GM12891 (cell line): Measurements from ENCODE around the gene FEN1.

Experiments
- DNase-seq: peaks from one replicate; pipeline ENCODE4 v3.0.0; 2011; ENCODE audit warnings: low spot score; ENCODE audit not compliant: insufficient read length
- FAIRE-seq: peaks from 2 replicates; lab custom pipeline; 2011; peaks lifted over from hg19 to GRCh38; lab: Jason Lieb, UNC
- PAX5 ChIP-seq: IDR thresholded peaks from 2 replicates; pipeline ENCODE4 v1.6.1; 2011; ENCODE audit warnings: low read length, moderate library complexity, mild to moderate bottlenecking; ENCODE audit not compliant: insufficient read depth, severe bottlenecking
- POLR2A ChIP-seq: IDR thresholded peaks from 2 replicates; pipeline ENCODE4 v1.6.1; 2011; ENCODE audit warnings: low read depth, low read length, control low read depth
- POLR2AphosphoS5 ChIP-seq: IDR thresholded peaks from 2 replicates; pipeline ENCODE4 v1.6.1; 2011; ENCODE audit warnings: low read depth, low read length, control low read depth
- POU2F2 ChIP-seq: IDR thresholded peaks from 2 replicates; pipeline ENCODE4 v1.6.1; 2011; ENCODE audit warnings: low read depth, mild to moderate bottlenecking, control low read depth, low read length, moderate library complexity
- SPI1 ChIP-seq: IDR thresholded peaks from 2 replicates; pipeline ENCODE4 v1.6.1; 2011; ENCODE audit warnings: low read depth, low read length, control low read depth
- TAF1 ChIP-seq: IDR thresholded peaks from 2 replicates; pipeline ENCODE4 v1.6.1; 2011; ENCODE audit warnings: low read depth, low read length, control low read depth

FEN1 gene

DNA sequence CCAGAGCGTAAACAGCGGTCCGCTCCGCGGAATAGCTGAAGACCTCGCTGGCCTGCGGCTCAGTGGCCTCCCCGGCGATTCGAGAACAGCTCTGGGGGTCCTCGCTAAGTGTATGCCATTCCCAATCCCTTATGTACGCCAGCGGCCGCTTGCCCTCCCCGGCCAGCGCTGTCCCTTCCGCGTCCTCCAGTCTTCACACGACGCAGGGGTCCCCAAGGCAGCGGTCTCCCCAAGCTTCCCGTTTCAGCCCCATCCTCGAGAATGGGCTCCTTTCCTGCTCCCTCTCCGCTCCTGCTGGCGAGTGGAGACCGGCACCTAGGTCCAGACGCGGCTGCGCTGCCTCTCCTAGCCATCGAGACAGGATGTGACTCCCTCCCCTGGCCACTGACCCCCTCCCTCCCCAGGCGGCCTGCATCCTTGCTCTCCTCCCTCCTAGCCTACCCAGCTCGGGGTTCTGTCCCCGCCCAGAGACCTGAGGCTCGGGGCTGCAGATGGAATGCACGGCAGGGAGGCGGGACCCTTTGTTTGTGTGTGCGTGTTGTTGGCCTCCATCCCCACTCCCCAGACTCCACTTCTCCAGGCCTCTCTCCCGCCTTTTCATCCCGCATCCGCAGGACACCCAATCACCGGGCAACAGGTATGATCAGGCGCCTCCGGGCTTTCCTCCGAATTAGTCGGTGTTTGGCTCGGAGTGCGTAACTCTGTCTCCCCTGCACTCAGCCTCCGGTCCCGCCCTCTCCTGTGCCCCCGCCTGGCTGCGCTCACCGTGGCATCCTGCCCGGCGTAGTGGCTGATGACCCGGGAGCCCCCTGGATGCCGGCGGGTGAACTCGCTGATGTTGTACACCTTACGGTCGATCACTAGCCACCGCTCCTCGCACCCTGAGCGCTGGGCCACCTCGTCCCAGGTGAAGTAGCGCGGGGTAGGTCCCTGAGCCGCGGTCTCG is 23.4 kb downstream of the FEN1 start:
- no peak for TF ChIP-seq PAX5
- no peak for TF ChIP-seq SPI1
- TF ChIP-seq POLR2AphosphoS5, result no peak
- TF ChIP-seq POLR2A, result no peak
- TF ChIP-seq TAF1, result no peak
- TF ChIP-seq POU2F2, result no peak
- DNase-seq (peak; percentile 61), FAIRE-seq (no peak)

DNA sequence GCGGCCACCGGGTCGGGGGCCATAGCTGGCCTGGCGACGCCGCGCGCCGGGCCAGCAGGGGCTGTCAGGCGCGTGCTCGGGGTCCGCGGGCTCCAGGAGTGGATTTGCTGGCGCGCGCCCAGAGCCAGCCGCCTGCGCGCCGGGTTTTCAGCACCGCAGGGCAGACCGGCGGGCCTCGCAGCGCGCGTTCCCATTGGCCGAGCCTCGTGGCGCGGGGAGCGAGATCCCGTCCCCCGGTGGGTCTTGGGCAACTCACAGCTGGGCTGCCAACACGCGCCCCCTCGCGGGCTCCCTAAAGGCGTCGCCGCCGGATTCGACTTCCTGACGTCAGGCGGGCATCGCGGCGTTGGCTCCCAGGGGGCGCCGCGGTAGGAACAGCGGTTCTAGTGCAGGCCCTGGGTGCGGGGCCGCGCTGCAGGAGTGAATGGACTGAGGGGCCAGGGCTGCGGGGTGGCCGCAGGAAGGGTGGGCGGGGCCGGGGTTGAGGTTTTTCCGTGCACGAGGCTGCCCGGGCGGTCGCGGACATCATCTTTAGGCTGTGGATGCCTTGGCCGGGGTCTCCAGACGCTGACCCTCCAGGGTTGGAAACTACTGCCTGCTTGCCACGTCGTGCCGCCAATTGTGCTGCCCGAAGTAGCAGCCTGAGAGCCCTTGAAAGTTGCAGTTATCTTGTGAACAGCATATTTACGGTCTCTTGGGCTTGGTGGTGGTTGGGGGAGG is 24.2 kb downstream of the FEN1 start, which contains the start of gene FADS1:
TSS of gene FADS1 (minus strand) at position 268 of the 720 bp plus-strand sequence. CDS start at position 194, 74 bp downstream.
- peak; percentile 16 for FAIRE-seq
- DNase-seq, result peak; percentile 84
- no peak for TF ChIP-seq POLR2AphosphoS5
- no peak for TF ChIP-seq PAX5
- TF ChIP-seq SPI1, result no peak
- no peak for TF ChIP-seq POU2F2
- no peak for TF ChIP-seq TAF1
- TF ChIP-seq POLR2A, result no peak

DNA sequence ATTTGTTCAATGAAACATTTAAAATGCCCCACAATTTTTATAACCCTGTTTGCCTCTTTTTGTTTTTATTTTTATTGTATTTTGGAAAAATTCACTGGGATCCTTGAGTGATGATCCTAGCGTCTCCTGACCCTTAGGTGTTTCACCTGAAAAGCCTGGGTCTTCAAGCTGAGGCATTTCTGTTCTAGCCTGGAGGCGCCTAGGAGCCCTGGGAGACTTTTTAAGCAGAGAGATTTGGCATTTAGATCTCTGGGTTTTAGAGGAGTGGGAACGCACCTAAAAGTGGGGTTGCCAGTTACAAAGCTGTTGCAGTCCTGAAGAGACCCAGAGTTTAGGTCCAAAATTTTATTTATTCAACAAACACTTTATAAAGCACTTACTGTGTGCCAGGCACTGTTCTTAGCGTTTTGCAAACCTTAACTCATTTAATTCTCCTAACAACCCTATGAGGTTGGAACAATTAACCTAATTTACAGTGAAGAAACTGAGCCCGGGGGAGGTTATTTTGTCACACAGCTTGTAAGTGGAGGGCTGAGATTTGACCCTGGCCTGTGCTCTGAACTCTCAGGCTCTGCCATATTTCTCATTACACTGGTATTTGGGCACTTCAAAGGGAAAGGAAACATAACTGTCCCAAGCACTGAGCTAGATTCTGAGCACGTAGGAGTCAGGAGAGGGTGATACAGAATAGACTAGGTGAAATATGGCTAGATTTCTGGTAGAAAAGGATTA is 24.9 kb downstream of the FEN1 start:
- TF ChIP-seq SPI1 (no peak), TAF1 (no peak), POLR2AphosphoS5 (no peak), PAX5 (no peak), POLR2A (no peak), POU2F2 (no peak)
- DNase-seq (no peak), FAIRE-seq (no peak)

DNA sequence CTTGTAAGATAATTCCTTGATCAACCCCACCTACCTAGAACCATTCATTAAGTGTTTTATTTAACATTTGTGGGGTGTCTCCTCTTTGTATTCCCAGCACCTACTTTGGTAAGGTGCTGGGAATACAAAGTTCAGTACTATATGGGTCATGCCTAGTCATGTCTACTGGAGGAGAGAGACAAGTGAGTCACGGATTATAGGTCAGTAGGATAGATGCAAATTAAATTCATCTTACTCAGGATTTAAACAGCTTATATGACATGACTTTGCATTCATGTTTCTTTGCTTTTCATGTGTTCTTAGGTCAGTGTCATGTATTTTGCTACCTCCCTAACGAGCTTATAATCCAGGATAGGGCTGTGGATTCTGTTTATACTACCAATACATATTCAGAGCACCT is 27.5 kb downstream of the FEN1 start:
- TF ChIP-seq PAX5 (no peak), POU2F2 (no peak), SPI1 (no peak), POLR2AphosphoS5 (no peak), POLR2A (no peak), TAF1 (no peak)
- FAIRE-seq (no peak), DNase-seq (no peak)

DNA sequence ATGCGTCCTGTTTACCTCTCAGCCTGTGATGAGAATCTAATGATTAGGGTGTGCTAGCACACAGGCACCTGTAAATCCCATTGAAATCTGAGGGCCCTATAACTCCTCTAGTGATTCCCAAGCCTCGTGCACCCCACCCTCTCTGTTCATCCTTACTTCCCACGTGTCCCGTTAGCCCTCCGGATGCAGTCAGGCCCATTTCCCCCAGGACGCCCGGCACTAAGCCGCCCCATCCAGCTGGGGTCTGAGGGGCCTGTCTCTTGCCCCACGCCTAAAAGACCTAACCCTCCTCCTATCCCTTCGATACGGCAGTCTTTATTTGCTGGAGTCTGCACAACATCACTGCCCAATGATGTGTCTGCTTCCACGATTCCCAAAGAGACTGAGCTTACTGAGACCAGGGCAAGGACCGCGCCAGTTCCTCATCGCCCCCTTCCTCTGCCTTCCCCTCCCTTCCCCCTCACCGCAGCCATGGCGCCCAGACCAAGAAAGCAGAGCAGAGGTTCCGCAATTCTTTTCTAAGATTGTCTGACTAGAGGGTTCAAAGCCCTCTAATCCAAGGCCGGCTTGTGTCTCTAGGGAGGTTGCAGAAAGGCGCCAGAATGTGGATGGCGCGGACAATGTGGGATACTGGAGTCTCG is 34.3 kb downstream of the FEN1 start:
- DNase-seq (peak; percentile 31), FAIRE-seq (no peak)
- TF ChIP-seq POLR2A (no peak; the same call in 1 of the 2 replicates), SPI1 (peak; percentile 43)

DNA sequence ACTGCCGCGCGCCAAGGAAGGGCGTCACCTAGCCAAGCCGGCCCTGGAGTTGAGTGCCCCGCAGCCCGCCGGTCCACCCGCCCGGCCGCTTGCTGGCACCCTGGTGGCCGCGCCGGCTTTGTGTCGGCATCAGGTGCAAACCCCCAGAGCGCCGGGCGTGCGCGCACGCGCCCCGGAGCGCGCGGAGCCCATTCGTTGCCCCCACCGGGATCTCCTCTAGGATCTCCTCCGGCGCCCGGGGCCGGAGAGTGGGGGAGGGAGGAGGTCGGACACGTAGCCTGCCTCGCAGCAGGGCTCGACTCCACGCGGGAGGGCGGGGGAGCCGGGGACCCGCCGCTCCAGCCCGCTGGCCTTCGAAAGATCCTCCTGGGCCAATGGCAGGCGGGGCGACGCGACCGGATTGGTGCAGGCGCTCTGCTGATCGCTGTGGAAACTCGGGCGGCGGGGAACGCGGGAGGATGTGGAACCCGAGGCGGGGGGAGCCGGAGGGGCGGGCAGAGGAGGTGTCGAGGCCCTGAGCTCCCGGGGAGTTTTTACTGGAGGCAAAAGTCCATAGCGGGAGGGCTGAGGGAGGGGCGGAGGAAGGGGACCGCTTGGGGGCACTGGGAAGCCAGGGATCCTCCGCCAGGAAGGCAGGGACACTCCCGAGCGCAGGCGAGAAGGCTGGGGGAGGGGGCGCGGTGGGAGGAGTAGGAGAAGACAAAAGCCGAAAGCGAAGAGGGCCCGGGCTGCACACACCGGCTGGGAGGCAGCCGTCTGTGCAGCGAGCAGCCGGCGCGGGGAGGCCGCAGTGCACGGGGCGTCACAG is 35.1 kb downstream of the FEN1 start, which contains the start of gene FADS2:
TSS of gene FADS2 (plus strand) at position 730 of the 808 bp plus-strand sequence. CDS start 91 bp downstream, outside the sequence.
- FAIRE-seq (peak; percentile 94), DNase-seq (peak; percentile 88)
- TF ChIP-seq POU2F2, result peak; percentile 29; the same call in 1 of the 2 replicates
- no peak for TF ChIP-seq PAX5
- no peak for TF ChIP-seq SPI1
- no peak for TF ChIP-seq POLR2AphosphoS5
- peak; percentile 62 for TF ChIP-seq POLR2A
- TF ChIP-seq TAF1, result 0 out of 2 replicates have a peak, but pooled peaks have one; percentile 32

DNA sequence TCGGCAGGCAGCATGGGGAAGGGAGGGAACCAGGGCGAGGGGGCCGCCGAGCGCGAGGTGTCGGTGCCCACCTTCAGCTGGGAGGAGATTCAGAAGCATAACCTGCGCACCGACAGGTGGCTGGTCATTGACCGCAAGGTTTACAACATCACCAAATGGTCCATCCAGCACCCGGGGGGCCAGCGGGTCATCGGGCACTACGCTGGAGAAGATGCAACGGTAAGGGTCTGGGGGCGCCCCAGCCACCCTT is 35.6 kb downstream of the FEN1 start:
- DNase-seq (no peak), FAIRE-seq (peak; percentile 71)
- no peak for TF ChIP-seq SPI1
- no peak for TF ChIP-seq POLR2AphosphoS5
- TF ChIP-seq POLR2A, result no peak
- TF ChIP-seq POU2F2, result no peak
- TF ChIP-seq PAX5, result no peak
- TF ChIP-seq TAF1, result no peak

DNA sequence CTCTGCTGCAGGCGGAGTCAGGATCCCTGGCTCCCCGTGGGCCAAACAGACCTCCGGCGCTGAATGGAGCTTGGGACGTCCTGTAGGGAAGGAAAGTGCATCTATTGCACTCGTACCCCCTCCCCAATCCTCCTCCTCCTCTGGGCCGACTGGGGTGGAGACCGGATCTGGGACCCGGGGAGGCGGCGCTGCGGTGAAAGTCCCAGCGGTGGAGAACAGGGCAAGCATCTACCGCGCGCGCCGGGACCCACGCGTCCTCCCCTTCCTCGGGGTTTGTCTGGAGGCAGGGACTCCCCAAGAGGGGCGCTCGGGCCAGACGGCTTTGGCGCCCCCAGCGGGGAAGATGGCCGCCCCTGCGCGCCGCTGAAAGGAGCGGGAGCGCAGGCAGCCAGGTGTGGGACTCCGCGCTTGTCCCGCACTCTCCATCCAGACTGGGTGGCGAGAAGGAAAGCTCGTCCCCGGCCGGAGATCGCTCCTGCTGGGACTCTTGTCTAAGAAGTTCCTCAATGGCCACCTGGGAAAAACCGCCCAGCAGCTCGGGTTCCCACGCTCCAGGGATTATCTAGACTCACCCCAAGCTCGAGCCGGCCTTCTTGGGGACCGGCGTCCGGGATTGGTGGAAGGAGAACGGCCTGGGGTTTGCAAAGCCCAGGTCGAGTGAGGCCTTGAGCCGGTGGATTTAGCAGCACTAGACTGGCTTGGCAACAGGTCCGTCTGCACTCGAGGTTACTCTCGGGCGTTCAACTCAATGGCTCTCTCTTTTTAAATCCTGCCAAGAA is 36.1 kb downstream of the FEN1 start:
- DNase-seq (peak; percentile 61), FAIRE-seq (peak; percentile 76)
- TF ChIP-seq TAF1 (peak; percentile 52; the same call in 1 of the 2 replicates), POU2F2 (no peak), SPI1 (no peak), POLR2A (peak; percentile 59), PAX5 (no peak), POLR2AphosphoS5 (no peak)
